Measurements from ENCODE around the gene EML2.

DNA sequence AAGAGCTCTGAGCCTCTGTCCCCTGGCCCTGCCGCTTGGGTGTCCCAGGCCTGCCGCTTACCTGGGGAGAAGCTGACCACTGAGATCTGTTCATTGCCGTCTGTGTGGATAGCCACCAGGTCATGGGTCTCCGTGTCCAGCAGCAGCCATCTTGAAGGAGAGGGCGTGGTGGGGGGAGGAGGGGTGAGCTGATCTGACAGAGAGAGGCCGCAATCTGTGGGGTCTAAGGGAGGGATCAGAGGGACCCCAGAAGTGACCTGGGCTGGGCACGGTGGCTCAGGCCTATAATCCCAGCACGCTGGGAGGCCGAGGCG is 22.5 kb downstream of the EML2 start:
- TF ChIP-seq, protein P1, sequence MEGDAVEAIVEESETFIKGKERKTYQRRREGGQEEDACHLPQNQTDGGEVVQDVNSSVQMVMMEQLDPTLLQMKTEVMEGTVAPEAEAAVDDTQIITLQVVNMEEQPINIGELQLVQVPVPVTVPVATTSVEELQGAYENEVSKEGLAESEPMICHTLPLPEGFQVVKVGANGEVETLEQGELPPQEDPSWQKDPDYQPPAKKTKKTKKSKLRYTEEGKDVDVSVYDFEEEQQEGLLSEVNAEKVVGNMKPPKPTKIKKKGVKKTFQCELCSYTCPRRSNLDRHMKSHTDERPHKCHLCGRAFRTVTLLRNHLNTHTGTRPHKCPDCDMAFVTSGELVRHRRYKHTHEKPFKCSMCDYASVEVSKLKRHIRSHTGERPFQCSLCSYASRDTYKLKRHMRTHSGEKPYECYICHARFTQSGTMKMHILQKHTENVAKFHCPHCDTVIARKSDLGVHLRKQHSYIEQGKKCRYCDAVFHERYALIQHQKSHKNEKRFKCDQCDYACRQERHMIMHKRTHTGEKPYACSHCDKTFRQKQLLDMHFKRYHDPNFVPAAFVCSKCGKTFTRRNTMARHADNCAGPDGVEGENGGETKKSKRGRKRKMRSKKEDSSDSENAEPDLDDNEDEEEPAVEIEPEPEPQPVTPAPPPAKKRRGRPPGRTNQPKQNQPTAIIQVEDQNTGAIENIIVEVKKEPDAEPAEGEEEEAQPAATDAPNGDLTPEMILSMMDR (IDR thresholded peaks at IDR 0.05; ENCODE audit: borderline replicate concordance, extremely low read depth, low read length, poor library complexity, severe bottlenecking), result no peak
- TF ChIP-seq EZH2 (IDR thresholded peaks at IDR 0.05; ENCODE audit: borderline replicate concordance, low read depth, low read length, severe bottlenecking), result no peak
